Measurements from ENCODE around the gene NHEJ1.

GRCh38 chr2:219062081-219062480, 98.5 kb downstream of the NHEJ1 start:
- TF ChIP-seq CTCF (IDR thresholded peaks at IDR 0.05) (no peak), POLR2AphosphoS5 (IDR thresholded peaks at IDR 0.05) (no peak), EP300 (IDR thresholded peaks at IDR 0.05) (no peak)
